ENCODE measurements around the gene GRIA1.
"Not testable (repeated sequence)": the region's sequence is repeated elsewhere in the genome, so short reads cannot be mapped to it uniquely, and the experiment has no call there.

Gene GRIA1

DNA sequence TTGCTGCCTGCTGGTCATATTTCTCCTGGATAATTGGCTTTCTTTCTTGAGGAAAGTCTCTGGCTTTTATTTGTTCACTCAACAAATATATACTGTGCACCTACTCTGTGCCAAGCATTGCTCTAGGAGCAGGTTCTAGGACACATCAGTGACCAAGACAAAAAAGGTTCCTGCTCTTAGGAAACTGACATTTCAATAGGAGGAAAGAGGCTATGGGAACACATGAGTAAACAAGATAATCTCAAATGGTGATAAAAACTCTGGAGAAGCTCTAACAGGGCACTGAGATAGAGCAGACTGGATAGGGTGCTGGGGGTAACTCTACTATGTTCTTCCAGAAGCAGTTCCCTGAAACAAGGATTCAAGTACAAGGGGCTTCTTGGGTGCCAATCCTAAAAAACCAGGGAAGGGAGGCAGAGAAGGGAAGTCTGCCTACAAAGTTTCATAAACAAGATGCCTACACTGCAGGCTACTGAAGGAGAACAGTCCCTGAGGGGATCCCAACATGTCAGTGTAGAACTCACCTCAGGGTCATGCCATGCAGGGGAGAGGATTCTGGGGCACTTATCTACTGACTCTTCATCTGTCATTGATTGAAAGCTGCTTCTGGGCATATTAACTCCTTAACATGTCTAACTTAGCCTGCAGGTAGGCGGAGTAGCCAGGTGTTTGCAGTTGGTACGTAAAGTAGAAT lies 181.3 kb downstream of the GRIA1 start:
- no peak for DNase-seq

DNA sequence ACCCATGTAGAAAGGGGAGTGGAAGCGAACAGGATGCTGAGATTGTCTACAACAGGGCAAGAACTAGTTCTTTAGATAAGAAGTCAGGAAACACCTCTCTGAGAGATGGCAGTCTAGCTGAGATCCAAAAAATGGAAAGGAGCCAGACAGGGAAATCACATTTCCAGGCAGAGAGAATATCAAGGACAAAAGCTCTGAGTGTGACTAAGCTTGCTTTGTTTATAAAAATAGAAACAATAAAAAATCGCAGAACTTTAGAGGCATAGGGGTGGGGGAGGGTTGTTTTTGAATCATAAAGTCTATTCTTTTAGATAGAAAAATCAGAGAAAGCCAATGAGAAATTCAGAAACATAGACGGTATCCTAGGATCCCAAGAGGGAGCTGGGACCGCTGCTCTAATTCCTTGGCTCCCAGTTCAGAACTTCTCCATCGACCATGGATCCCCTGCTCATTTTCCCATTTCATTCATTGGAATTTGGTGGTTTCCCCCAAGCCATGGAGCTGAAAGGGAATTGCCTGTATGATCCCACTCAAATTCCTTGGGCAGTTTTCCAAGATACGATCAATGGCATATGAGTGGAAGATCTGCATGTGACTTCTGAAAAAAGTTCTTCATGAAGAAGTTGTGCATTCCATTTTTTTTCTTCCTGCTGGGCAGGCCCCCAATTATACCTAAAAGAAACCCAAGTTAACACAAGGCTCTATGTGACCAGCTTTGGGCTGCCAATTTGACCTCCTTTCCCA lies 182.0 kb downstream of the GRIA1 start:
- DNase-seq: no peak

- no peak for DNase-seq
Observed at GRCh38 chr5:153674356-153674755, 183.9 kb downstream of the GRIA1 start.

- DNase-seq: no peak
Observed at GRCh38 chr5:153676406-153676805, 185.9 kb downstream of the GRIA1 start.

GRCh38 chr5:153676821-153677220 lies 186.4 kb downstream of the GRIA1 start:
- DNase-seq: no peak

GRCh38 chr5:153678617-153679329 lies 188.3 kb downstream of the GRIA1 start:
- no peak for DNase-seq

DNA sequence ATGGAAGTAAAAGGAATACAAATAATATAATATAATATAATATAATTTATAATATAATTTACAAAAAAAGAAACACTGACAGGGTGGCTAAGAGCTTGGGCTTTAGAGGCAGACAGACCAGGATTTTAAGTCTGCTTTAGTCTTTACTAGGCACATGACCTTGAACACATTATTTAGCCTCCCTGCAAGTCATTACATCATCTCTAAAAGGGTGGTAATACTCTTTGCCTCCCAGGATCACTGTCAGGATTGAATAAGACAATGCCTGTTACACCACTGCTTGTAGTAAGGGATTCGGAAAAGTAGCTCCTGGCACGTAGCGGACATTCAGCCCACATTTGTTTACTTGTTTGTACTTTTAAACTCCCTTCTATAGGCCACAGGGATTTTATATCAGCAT lies 199.8 kb downstream of the GRIA1 start:
- no peak for DNase-seq

GRCh38 chr5:153696256-153696655 lies 205.8 kb downstream of the GRIA1 start:
- DNase-seq: no peak

DNA sequence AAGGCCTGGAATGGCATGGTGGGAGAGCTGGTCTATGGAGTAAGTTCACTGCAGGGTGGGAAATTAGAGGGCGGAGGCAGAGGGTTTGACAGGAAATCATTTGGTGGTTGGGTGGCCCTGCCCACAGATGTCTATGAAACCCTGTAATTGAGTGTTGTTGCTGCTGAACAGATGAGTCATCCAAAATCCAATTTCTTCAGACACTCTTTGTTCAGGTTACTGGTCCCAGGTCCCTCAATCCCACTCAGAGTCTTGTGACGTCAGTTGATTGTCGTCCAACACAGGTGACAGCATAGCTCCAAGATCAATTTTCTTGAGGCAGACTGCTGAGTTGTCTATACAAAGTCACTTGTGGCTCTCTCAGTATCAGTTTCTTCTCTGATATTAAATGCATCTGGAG lies 208.6 kb downstream of the GRIA1 start:
- no peak for DNase-seq

GRCh38 chr5:153700940-153701339 lies 210.5 kb downstream of the GRIA1 start:
- no peak for DNase-seq

DNA sequence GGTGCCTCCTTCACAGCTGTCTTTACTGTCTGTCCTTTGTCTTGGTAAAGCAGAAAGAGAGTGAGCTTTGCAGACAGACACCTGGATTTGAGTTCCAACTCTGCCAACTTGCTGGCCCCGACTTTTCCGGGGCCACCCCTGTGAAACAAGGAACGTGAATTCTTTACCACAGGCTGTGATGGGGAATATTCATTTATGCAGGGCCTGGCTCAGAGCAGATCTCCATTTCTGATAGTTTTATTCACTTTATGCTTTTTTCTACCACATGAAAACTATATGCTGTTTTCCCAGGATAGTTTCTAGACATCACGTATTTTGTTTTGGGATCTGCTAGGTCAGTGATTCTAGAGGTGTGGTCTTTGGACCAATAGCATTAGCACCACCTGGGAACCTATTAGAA lies 211.8 kb downstream of the GRIA1 start:
- no peak for DNase-seq

DNA sequence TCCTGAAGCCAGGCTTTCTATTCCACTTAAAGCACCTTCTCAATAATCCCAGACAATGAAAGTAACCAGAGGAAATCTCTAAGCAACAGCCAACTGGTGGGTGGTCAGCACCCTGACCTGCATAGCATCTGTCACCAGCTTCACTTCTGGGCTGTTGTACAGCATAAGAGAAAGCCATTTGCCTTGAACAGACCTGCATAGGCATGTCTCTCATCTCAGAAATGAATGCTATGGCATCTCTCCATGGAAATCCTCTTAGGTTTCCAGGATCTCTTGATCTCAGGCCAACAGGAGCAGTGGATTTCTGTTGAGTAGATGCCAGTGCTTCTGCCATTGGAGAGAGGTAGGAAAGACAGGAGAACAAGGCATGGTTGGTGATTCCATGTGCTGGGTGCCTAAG lies 213.6 kb downstream of the GRIA1 start:
- DNase-seq: no peak

DNA sequence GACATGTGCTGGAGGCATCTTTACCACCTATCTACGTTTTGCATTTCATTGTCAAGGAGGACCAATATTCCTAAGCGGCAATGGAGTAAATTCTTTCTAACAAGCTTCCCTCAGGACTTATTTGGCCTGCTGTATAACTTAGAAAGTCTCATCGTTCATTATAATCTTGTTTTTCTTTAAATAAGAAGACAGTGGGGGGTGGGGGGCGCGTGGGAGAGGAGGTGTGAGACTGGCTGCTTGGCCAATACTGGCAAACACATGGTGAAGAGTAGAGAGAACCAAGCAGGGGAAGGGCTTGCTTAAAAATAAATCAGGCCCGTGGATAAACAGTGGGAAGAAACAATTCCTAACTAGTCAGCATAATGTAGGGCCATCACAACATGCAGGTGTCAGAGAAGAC lies 217.2 kb downstream of the GRIA1 start:
- DNase-seq: no peak

- DNase-seq: no peak
Observed at GRCh38 chr5:153711755-153712154, 221.3 kb downstream of the GRIA1 start.

DNA sequence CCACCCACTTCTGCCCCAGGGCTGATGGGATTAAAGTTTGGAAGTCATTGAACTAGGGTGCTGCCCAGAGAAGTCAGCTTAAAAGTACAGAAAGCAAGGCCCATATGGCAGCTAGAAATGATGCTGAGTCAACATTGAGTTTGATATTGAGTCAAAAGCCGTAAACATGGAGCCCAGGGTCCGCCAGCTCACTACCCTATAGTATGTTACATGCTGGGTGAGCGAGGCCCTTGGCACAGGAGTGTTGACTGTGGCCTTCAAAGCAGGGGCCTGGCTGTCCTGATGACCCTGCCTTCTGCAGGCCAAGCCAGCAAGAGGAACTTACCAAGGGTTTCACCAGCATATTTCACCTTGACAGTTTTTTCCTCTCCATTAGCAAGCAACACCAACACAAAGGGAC lies 222.5 kb downstream of the GRIA1 start:
- no peak for DNase-seq

- no peak for DNase-seq
Observed at GRCh38 chr5:153713943-153714342, 223.5 kb downstream of the GRIA1 start.

- no peak for DNase-seq
Observed at GRCh38 chr5:153714798-153715197, 224.3 kb downstream of the GRIA1 start.

DNA sequence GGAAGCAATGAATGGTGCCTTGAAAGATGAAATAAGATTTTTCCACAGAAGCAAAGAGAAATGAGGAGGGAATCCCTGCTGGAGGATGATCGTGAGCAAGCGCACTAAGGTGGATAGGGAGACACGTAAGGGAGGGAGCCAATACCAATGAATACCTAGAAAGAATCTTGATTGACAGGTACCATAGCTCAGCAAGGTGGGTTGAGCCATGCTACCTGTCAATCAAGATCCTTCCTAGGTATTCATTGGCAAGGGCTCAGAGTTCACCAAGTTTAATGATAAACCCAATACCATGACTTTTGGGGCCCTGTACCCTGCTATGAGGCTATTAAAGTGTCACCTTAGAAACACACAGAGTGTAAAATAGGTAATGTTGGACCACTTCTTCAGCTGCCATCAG lies 226.8 kb downstream of the GRIA1 start:
- no peak for DNase-seq

GRCh38 chr5:153718713-153719112 lies 228.2 kb downstream of the GRIA1 start:
- DNase-seq: no peak

GRCh38 chr5:153719324-153719723 lies 228.9 kb downstream of the GRIA1 start:
- no peak for DNase-seq

- not testable (repeated sequence) for DNase-seq
Observed at GRCh38 chr5:153723022-153723610, 232.6 kb downstream of the GRIA1 start.

- no peak for DNase-seq
Observed at GRCh38 chr5:153742060-153742459, 251.6 kb downstream of the GRIA1 start.

- DNase-seq: no peak
Observed at GRCh38 chr5:153744751-153745150, 254.3 kb downstream of the GRIA1 start.
